DOHH2 (cell line): ENCODE measurements around the gene BDKRB2.

Experiments used
- CTCF ChIP-seq: fragments of 200-600 bp; sonication (generic); IDR thresholded peaks from one replicate; pipeline ENCODE4 v1.5.1; 2014; ENCODE audit warnings: antibody characterized with exemption, mild to moderate bottlenecking, low read depth, low read length; ENCODE audit not compliant: poor library complexity, severe bottlenecking
- EZH2phosphoT487 ChIP-seq: fragments of 200-600 bp; sonication (generic); IDR thresholded peaks from 2 replicates; pipeline ENCODE4 v1.6.1; 2017; ENCODE audit warnings: borderline replicate concordance, mild to moderate bottlenecking, antibody characterized with exemption, low read length, moderate library complexity, mixed read lengths

- TF ChIP-seq CTCF = no peak
- no peak for TF ChIP-seq EZH2phosphoT487
Measured at GRCh38 chr14:96180043-96180874, 24.4 kb upstream of the BDKRB2 start.
